Epithelial cell of esophagus (primary cell): ENCODE measurements around the gene TMEM54.

Source experiments
- DNase-seq: peaks from one replicate; pipeline ENCODE4 v3.0.0; 2010; ENCODE audit warnings: low read depth
- H3K4me3 ChIP-seq: 2 replicates; pipeline ENCODE4 v1.5.1; 2011; ENCODE audit warnings: mild to moderate bottlenecking, low read length, control low read depth
- TF ChIP-seq, protein P1 (sequence below): IDR thresholded peaks from 2 replicates; pipeline ENCODE4 v1.5.1; 2011; ENCODE audit warnings: low read depth, mild to moderate bottlenecking, low read length, control low read depth, inconsistent platforms; ENCODE audit not compliant: insufficient read depth; ENCODE audit errors: missing control alignments

TMEM54 gene

DNA sequence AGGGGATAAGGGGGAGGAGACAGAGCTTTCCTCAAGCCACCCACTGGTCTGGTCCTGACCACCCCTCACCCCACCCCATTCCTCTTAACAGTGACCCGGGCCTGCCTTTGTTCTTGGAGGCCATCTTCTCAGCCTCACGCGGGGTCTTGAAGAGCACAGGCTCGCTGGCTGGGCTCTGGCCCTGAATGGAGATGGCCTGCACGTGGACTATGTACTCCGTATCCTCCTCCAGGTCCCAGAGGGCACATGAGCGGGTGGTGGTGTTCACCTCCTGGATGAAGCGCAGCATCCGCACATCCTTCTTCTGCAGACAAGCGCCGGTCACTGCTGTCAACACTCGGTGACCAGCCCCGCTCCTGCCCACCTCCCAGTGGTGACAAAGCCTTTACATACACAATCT, 33.1 kb downstream of the TMEM54 start:
- H3K4me3 ChIP-seq = no peak overlapping the region
- no peak for DNase-seq
- TF ChIP-seq, protein P1, sequence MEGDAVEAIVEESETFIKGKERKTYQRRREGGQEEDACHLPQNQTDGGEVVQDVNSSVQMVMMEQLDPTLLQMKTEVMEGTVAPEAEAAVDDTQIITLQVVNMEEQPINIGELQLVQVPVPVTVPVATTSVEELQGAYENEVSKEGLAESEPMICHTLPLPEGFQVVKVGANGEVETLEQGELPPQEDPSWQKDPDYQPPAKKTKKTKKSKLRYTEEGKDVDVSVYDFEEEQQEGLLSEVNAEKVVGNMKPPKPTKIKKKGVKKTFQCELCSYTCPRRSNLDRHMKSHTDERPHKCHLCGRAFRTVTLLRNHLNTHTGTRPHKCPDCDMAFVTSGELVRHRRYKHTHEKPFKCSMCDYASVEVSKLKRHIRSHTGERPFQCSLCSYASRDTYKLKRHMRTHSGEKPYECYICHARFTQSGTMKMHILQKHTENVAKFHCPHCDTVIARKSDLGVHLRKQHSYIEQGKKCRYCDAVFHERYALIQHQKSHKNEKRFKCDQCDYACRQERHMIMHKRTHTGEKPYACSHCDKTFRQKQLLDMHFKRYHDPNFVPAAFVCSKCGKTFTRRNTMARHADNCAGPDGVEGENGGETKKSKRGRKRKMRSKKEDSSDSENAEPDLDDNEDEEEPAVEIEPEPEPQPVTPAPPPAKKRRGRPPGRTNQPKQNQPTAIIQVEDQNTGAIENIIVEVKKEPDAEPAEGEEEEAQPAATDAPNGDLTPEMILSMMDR = no peak

DNA sequence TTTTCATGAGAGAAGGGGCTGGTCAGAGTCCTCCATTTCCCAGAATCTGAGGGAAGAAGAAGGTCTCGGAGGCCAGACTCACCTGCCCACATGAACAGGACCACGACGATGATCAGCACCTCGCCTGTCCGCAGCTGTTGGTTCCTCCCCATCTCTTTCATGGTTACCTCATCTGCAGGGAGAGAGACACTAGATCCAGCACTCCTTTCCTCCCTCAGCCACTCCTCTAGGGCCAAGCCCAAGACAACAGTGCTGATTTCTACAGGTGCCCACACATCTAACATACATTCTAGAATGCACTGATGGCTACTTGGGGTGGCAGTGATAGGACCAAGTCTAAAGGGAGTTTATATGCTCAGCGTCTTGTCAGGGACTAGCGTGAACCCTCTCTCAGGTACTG, 33.5 kb downstream of the TMEM54 start:
- TF ChIP-seq, protein P1 = no peak
- no peak for DNase-seq
- no peak overlapping the region for H3K4me3 ChIP-seq

DNA sequence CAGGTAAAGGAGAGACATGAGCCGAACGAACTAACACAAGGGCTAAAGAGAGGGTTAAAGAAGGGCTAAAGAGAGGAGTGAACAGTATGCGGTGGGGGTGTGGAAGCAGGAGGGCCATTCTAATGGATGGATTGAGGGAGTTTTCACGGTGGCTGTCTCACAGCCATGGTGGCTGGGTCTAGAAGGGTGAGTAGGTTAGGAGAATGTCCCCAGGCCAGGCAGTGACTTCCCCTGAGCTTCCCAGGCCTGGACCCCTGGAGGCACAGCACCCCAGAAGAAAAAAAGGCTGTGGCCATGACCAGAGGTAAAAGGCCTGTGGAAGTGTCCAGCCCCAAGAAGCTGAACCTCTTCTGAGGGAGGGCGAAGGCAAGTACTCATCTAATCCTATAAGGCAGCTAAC, 34.0 kb downstream of the TMEM54 start:
- no peak for DNase-seq
- H3K4me3 ChIP-seq = no peak overlapping the region
- TF ChIP-seq, protein P1 = no peak

DNA sequence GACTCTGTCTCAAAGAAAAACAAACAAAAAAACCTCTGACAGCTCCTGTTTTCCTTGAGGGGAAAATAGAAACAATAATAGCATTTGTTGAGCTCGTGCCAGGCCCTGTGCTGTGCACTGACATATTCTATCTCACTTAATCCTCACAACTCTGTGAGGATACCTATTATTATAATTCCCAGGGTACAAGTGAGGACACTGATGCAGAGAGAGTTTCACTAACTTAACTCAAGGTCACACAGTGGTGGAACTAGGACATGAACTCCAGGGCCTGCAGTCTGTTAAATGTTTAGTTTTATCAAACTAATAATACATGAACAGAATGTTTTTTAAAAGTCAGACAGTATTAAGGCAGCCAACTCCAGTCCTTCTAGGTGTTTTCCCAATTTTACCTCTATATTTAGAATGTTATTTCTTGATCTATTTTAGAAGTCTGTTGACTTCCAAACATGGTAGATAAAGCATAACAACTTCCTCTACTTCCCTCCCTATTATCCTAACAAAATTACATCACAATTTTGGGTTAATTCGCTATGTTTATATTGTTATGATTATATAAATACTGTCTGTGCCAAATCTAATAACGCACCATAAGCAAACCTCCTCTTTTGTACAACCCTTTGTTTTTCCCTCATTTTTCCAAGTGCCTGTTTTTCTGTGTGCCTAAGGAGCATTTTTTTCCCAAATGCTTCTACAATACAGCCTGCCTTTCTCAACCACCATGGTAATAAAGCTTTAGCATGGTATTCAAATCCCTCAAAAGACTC, 35.4 kb downstream of the TMEM54 start:
- TF ChIP-seq, protein P1 = no peak
- H3K4me3 ChIP-seq = no peak overlapping the region
- no peak for DNase-seq

DNA sequence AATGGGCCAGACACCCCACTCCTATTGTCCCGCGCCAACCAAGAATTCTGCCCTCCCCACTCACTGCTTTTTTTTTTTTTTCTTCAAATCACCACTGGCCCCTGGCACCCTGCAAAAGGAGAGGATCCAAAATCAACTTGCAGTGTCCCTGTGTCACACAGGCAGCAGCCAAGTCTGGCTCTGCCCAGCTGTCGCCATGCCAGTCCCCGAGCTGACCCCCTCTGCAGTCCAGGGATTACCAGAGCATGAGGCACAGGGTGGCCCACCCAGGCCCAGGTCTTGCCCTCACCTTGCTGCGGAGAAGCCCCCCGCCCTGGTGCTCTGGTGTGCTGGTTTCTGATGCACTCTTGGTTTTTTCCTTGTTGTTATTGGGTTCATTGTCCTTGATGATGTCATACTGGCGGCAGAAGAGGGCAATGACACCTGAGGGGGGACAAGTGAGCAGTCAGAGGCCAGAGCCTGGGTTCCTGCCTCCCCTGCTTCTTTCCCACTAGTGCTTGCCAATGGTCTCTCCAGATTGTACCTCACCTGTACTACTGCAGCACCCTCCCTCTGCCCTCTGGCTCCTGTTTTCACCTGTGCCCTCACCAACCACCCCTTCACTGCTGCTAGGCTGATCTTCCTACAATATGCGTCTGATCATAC, 36.7 kb downstream of the TMEM54 start:
- no peak overlapping the region for H3K4me3 ChIP-seq
- no peak for DNase-seq
- TF ChIP-seq, protein P1 = no peak

DNA sequence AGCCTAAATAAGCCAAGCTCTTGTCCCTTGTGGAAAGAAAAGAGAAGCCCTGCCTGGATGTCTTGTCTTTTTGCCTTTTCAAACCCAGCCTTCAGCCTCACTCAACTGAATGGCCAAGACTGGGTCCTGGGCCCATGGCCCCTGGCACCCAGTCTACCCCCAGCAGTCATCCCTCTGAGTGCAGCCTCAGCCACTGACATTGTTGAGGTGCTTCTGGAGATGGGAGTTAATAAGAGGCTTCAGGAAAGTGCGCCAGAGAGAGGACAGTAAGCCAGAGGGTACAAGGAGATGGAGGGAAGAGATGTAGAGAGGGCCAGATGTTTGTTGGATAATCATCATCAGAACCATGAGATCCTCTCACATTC, 37.3 kb downstream of the TMEM54 start:
- no peak overlapping the region for H3K4me3 ChIP-seq
- no peak for DNase-seq
- TF ChIP-seq, protein P1 = no peak
